Panc1 (cell line): Measurements from ENCODE around the gene CD276.

Experiments used
- TF ChIP-seq, protein P1 (sequence below): fragments of 450-650 bp; IDR thresholded peaks from 2 replicates; pipeline ENCODE4 v1.5.1; 2017; ENCODE audit warnings: mild to moderate bottlenecking
- TF ChIP-seq, protein P2 (sequence below), 2 experiments: IDR thresholded peaks; 2 replicates each; pipeline ENCODE4 v1.6.1; 2011 to 2012; ENCODE audit warnings: low read depth in 2 of 2, control low read depth in 1 of 2, low read length in 1 of 2, mild to moderate bottlenecking in 1 of 2, moderate library complexity in 1 of 2; ENCODE audit not compliant: insufficient read depth in 1 of 2

DNA sequence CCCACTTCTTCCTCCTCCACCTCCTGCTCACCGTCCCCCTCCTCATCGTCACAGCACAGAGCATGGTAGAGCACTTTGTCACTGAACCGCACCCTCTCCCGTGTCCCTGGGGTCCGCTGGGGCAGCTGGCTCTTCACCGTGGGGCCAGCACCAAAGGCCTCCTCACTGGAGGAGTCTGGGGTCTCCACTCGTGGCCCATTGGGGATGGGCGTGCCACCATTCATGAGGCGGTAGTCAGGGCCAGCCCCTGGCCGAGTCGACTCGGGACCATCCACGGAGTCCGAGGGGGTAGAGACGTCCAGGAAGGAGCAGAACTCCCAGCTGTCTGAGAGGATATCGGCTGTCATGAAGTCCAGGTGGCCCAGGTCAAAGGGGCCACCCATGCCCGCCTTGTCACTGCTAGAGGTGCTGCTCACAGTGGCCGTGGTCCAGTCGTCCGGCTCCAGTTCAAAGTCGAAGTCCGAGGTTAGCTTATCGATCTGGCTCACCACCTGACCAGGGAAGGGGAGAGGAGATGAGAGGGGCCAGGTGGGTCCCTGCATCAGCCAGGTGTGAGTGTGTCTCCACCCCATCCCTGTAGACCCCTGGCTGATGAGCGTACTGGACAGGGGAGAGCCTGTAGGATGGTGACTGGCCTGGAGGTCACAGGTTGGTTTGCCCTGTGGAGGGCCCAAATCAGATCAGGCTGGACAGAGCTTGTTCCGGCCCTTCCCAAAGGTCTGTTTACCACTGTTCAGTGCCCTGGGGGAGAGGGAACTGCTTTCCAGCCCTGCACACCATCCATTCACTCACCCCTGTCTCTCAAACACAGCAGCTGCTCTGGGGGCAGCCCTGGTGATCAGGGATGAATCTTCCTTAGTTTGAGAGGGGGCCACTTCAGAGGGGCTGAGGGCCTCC, 56.2 kb downstream of the CD276 start:
- TF ChIP-seq, protein P1, sequence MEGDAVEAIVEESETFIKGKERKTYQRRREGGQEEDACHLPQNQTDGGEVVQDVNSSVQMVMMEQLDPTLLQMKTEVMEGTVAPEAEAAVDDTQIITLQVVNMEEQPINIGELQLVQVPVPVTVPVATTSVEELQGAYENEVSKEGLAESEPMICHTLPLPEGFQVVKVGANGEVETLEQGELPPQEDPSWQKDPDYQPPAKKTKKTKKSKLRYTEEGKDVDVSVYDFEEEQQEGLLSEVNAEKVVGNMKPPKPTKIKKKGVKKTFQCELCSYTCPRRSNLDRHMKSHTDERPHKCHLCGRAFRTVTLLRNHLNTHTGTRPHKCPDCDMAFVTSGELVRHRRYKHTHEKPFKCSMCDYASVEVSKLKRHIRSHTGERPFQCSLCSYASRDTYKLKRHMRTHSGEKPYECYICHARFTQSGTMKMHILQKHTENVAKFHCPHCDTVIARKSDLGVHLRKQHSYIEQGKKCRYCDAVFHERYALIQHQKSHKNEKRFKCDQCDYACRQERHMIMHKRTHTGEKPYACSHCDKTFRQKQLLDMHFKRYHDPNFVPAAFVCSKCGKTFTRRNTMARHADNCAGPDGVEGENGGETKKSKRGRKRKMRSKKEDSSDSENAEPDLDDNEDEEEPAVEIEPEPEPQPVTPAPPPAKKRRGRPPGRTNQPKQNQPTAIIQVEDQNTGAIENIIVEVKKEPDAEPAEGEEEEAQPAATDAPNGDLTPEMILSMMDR = no peak
- TF ChIP-seq, protein P2, sequence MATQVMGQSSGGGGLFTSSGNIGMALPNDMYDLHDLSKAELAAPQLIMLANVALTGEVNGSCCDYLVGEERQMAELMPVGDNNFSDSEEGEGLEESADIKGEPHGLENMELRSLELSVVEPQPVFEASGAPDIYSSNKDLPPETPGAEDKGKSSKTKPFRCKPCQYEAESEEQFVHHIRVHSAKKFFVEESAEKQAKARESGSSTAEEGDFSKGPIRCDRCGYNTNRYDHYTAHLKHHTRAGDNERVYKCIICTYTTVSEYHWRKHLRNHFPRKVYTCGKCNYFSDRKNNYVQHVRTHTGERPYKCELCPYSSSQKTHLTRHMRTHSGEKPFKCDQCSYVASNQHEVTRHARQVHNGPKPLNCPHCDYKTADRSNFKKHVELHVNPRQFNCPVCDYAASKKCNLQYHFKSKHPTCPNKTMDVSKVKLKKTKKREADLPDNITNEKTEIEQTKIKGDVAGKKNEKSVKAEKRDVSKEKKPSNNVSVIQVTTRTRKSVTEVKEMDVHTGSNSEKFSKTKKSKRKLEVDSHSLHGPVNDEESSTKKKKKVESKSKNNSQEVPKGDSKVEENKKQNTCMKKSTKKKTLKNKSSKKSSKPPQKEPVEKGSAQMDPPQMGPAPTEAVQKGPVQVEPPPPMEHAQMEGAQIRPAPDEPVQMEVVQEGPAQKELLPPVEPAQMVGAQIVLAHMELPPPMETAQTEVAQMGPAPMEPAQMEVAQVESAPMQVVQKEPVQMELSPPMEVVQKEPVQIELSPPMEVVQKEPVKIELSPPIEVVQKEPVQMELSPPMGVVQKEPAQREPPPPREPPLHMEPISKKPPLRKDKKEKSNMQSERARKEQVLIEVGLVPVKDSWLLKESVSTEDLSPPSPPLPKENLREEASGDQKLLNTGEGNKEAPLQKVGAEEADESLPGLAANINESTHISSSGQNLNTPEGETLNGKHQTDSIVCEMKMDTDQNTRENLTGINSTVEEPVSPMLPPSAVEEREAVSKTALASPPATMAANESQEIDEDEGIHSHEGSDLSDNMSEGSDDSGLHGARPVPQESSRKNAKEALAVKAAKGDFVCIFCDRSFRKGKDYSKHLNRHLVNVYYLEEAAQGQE (IDR thresholded peaks at IDR 0.05; ENCODE audit: insufficient read depth in 1 of 2, low read depth in 2 of 2, low read length in 1 of 2) = no peak
